Muscle layer of duodenum (tissue), 2 donors: ENCODE results near the gene C1QTNF9.
"Not testable (repeated sequence)": the region's sequence is repeated elsewhere in the genome, so short reads cannot be mapped to it uniquely, and the experiment has no call there.

Source experiments
- H3K27ac ChIP-seq: one replicate; pipeline ENCODE4 v1.7.0; 2013; ENCODE audit warnings: mild to moderate bottlenecking, low read length
- H3K27me3 ChIP-seq: one replicate; pipeline ENCODE4 v1.7.0; 2013; ENCODE audit warnings: low read depth, mild to moderate bottlenecking, control low read depth, low read length
- H3K36me3 ChIP-seq, 2 donors: one replicate each; pipeline ENCODE4 v1.7.0; 2013; ENCODE audit warnings: low read length in 2 of 2, control low read depth in 1 of 2, mild to moderate bottlenecking in 1 of 2; ENCODE audit not compliant: insufficient read depth in 2 of 2, control insufficient read depth in 1 of 2
- H3K4me1 ChIP-seq, 2 donors: one replicate each; pipeline ENCODE4 v1.7.0; 2013; ENCODE audit warnings: low read length in 2 of 2, mild to moderate bottlenecking in 2 of 2, control low read depth in 1 of 2, moderate library complexity in 1 of 2; ENCODE audit not compliant: insufficient read depth in 2 of 2, control insufficient read depth in 1 of 2
- H3K4me3 ChIP-seq, 2 donors: one replicate each; pipeline ENCODE4 v1.7.0; 2013; ENCODE audit warnings: low read length in 2 of 2, low read depth in 1 of 2, mild to moderate bottlenecking in 1 of 2
- H3K9me3 ChIP-seq, 2 donors: one replicate each; pipeline ENCODE4 v1.7.0; 2013; ENCODE audit warnings: low read length in 2 of 2, control low read depth in 1 of 2, mild to moderate bottlenecking in 1 of 2; ENCODE audit not compliant: control insufficient read depth in 1 of 2
- donor health status: healthy.

Gene C1QTNF9, protein sequence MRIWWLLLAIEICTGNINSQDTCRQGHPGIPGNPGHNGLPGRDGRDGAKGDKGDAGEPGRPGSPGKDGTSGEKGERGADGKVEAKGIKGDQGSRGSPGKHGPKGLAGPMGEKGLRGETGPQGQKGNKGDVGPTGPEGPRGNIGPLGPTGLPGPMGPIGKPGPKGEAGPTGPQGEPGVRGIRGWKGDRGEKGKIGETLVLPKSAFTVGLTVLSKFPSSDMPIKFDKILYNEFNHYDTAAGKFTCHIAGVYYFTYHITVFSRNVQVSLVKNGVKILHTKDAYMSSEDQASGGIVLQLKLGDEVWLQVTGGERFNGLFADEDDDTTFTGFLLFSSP

DNA sequence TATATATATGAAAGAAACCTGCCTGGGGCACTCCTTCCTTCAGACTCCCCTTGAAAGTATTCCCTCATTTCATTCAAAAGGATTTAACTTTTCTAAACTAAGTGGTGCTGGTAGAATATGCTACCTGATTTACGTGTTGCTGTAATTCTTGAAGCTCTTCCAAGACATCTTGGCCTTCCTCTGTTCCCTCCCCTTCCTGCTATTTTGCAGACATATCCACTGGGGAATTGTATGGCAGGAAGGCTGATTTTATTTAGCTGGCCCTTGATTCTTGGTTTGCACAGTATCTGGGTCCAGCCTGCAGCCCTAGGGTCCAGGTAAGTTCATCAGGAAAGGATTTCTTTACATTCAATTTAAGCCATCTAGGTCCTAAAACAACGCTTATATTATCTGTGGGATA is at the start of gene C1QTNF9:
Gene C1QTNF9 (plus strand): TSS at position 281 of the 400 bp plus-strand sequence. CDS start 6,424 bp downstream, outside the sequence.
- H3K4me1 ChIP-seq, H3K9me3 ChIP-seq, H3K27ac ChIP-seq, H3K4me3 ChIP-seq, H3K27me3 ChIP-seq: not testable (repeated sequence)
- H3K36me3 ChIP-seq, result peaks cover 4 to 12% of the 10 kb centered on the region in 2 donors

DNA sequence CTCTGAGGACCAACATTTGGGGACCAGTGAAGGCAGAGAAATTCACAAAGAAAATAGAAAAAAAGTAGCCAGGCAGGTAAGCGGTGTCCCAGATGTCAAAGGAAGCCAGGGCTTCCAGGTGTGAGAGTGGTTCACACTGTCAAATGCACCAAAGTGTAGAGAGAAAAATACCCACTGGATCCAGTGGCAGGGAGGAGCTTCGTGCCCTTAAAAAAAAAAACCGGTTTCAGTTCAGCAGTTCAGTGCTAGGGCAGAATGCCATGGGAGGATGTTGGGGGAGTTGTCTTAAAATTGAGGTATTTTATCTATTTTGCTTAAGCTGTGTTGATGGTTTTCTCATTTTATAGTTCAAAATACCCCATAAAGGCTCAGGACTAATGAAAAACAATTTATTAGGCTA is 47.8 kb upstream of the C1QTNF9 start:
- no peak overlapping the region for H3K27ac ChIP-seq
- no peaks in the 10 kb centered on the region for H3K9me3 ChIP-seq
- no peak overlapping the region for H3K4me3 ChIP-seq
- H3K36me3 ChIP-seq, result no peaks in the 10 kb centered on the region
- no peaks in the 10 kb centered on the region for H3K27me3 ChIP-seq
- no peaks in the 10 kb centered on the region for H3K4me1 ChIP-seq

DNA sequence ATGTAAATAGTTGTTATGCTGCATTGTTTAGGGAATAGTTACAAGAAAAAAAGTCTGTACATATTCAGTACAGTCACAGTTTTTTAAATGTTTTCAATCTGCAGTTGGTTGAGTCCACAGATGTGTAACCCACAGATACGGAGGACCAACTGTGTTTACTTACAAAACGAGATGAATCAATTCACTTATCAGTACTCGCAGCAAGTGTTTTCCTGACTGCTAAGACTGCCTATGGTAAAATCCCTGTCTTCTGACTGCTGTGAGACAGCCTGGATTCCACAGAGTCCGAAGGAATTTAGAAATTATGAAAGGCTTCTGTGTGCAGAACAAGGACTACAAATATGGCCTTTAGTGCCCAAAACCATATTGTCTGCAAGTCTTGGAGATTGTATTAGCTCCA is 45.7 kb upstream of the C1QTNF9 start:
- Histone ChIP-seq H3K4me1 (no peaks in the 10 kb centered on the region), H3K4me3 (no peak overlapping the region), H3K27me3 (no peaks in the 10 kb centered on the region), H3K36me3 (no peaks in the 10 kb centered on the region), H3K9me3 (no peaks in the 10 kb centered on the region), H3K27ac (no peak overlapping the region)

DNA sequence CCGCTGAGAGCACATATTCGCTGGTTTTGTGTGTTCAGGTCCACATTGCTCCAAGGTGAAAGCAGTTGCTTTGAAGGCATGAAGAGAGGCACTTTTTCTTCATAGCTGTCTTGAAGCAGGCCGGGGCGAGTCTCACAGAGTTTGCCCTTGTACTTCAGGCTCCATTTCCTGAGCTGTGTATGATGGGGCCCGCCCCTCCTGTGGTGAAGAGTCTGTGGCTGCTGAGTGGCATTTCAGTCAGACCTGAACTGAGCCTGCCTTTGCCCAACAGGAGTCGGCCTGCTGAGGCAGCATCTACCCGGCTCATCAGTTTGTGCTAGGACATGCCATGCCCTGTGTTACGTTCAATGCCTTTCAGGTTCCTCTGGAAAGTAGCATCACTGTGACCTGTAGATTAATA is 44.4 kb upstream of the C1QTNF9 start:
- Histone ChIP-seq H3K27ac (no peak overlapping the region), H3K4me1 (no peaks in the 10 kb centered on the region), H3K36me3 (no peaks in the 10 kb centered on the region), H3K9me3 (no peaks in the 10 kb centered on the region), H3K27me3 (no peaks in the 10 kb centered on the region), H3K4me3 (no peak overlapping the region)

DNA sequence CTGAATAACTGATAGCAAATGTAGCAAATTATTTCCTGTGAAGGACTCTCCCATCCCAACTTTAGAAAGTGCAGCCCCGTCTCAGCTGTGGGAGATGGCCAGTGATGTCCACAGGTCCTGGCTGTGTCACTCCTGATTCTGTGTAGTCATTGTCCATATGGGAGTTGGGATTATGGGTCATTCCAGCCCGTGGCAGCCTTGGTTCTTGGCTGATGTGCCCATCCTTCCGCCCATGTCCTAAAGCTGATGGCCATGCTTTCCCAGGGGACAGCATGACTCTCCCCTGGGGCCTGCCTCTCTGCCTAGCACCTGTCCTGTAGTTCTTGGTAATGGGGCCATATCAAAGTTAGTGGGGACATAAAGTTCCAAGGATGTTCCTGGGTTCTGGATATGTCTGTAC is 43.9 kb upstream of the C1QTNF9 start:
- no peaks in the 10 kb centered on the region for H3K36me3 ChIP-seq
- H3K9me3 ChIP-seq, result no peaks in the 10 kb centered on the region
- H3K27ac ChIP-seq, result no peak overlapping the region
- H3K4me1 ChIP-seq, result peaks cover 0 to 4% of the 10 kb centered on the region in 2 donors
- H3K4me3 ChIP-seq, result no peak overlapping the region
- no peaks in the 10 kb centered on the region for H3K27me3 ChIP-seq

DNA sequence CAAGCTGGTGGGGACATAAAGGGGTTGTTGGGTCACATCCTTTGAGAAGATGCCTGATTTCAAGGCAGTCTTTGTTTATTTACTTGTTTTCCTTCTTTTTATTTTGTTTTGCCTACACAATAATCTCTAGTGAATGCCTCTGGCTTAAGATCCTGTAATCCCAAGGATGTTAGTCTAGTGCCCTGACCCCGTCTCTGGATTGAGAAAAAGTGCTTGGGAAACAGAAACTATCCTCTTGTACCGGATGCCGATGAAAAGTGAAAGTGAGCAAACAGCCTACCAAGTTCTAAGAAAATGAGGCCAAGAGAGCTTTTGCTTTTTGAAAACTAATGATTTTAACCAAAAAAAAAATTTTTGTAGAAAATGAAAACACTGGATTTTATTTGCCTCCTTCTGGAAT is 42.1 kb upstream of the C1QTNF9 start:
- Histone ChIP-seq H3K9me3 (no peaks in the 10 kb centered on the region), H3K27me3 (no peaks in the 10 kb centered on the region), H3K4me1 (peaks cover 12 to 13% of the 10 kb centered on the region in 2 donors), H3K36me3 (no peaks in the 10 kb centered on the region), H3K4me3 (peak overlapping the region in 1 of 2 donors; percentile 22), H3K27ac (peak overlapping the region; percentile 65)

DNA sequence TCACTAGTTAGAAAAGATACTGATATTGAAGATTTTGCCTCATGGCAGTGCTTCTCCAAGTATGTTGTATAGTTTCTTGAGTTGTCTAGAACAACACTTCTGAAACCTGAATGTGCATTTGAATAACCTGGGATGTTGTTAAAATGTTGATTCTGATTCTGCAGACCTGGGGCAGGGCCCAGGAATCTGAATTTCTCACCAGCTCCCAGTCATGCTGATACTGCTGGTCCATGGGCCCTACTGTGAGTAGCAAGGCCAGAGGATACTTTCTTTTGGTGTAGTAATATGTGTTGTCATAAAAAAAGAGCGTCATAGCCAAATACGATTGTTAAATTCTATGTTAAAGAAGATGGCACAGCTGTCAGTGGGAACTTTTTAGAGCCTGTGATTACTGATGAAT is 41.6 kb upstream of the C1QTNF9 start:
- peaks cover 17 to 18% of the 10 kb centered on the region in 2 donors for H3K4me1 ChIP-seq
- H3K27me3 ChIP-seq, result no peaks in the 10 kb centered on the region
- H3K36me3 ChIP-seq, result no peaks in the 10 kb centered on the region
- H3K9me3 ChIP-seq, result no peaks in the 10 kb centered on the region
- peak overlapping the region; percentile 65 for H3K27ac ChIP-seq
- H3K4me3 ChIP-seq, result peak overlapping the region in 1 of 2 donors; percentile 22

DNA sequence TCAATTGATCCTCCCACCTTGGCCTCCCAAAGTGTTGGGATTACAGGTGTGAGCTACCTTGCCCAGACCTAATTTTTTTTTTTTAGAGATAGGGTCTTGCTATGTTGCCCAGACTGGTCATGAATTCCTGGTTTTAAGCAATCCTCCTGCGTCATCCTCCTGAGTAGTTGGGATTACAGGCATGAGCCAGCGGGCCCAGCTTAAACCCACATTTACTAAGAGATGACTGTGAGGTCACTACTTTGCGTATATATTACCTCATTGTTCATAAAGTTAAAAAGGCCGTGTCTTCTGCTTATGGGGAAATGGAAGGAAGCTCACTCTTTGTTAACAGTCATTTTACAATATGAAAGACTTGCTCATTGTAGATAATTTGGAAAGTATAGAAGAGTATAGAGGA is 39.6 kb upstream of the C1QTNF9 start:
- Histone ChIP-seq H3K36me3 (no peaks in the 10 kb centered on the region), H3K27me3 (no peaks in the 10 kb centered on the region), H3K4me1 (peaks cover 19 to 30% of the 10 kb centered on the region in 2 donors), H3K27ac (peak overlapping the region; percentile 88), H3K4me3 (no peak overlapping the region), H3K9me3 (no peaks in the 10 kb centered on the region)

DNA sequence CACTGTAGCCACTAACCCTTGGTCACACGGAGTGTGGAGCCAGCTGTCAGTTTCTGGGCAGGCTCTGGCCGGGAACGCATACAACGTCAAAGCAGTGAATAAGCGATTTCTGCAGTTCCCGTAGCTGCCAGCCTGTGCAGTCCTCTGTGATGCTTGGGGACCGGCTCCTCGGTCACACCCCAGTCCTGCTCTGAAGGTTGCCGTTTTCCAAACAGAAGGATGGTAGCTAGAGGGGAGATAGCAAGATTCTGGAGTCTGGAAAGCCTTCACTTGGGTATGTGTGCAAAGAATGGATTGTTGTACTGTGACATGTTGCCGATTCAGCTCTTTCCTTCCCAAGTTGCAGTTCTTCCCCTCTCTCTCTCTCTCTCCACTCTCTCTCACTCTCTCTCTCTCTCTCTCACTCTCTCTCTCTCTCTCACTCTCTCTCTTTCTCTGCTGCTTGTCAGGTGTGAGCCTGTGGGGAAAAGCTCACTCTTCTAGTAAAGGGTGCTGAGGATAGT is 38.7 kb upstream of the C1QTNF9 start:
- H3K4me1 ChIP-seq, result peaks cover 19 to 36% of the 10 kb centered on the region in 2 donors
- H3K4me3 ChIP-seq, result peak overlapping the region; percentile 52 to 70
- H3K27me3 ChIP-seq, result no peaks in the 10 kb centered on the region
- no peaks in the 10 kb centered on the region for H3K36me3 ChIP-seq
- H3K27ac ChIP-seq, result peak overlapping the region; percentile 88
- no peaks in the 10 kb centered on the region for H3K9me3 ChIP-seq

DNA sequence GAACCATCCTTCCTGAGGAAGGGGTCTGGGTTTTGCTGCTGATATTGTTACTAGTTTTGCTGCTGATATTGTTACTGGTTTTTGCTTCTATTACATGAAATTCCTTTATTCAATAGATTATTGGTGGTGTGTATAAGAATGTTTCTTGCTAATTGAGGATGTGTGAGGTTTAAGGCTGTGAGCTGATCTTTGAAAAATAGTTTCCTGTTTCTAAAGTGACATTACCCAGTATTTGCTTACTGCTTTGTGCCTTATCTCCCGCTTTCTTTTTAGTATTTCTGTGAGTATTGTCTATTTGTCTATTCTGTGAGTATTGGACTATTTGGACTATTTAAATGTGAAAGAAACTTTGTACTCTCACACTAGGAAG is 38.2 kb upstream of the C1QTNF9 start:
- peaks cover 19 to 36% of the 10 kb centered on the region in 2 donors for H3K4me1 ChIP-seq
- no peaks in the 10 kb centered on the region for H3K27me3 ChIP-seq
- peak overlapping the region; percentile 52 to 70 for H3K4me3 ChIP-seq
- H3K27ac ChIP-seq, result peak overlapping the region; percentile 88
- H3K9me3 ChIP-seq, result no peaks in the 10 kb centered on the region
- H3K36me3 ChIP-seq, result no peaks in the 10 kb centered on the region

DNA sequence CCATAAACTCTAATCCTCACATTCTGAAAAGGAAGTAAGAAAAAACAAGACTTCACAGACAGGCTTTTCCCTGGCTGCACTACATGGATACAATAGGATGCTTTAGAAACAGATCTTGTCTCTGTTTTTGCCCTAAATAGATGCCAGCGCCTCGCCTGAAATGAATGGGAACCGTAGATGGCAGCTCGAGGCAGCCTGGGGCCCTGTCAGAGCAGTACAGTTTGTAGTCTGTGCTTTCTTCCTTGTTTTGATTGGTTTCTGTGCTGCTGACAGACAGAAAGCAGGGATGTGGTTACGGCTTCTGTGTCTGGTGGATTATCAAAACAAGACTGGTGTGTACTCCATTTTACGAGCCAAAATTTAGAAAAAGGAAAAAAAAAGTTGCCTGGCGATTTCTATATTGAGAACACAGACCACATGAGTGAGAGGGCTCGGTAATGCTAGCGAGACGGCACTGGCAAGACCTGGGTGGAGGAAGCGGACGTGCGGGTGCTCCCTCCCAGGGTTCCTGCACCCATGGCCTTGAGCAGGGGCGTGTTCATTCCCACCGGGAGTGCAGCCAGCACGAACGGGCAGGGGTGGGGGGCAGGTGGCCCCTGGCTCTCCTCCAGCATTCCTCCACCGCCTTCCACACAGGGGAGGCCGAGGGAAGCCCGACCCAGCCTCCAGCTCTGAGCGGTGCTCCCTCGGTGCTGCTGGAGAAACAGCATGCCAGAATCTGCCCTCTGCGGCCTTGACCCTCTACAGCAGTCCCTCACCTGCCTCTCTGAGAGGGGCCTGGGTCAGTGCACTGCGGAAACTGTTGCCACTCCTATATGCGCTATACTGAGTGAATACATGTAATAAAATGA is 37.6 kb upstream of the C1QTNF9 start:
- Histone ChIP-seq H3K27me3 (no peaks in the 10 kb centered on the region), H3K4me1 (peaks cover 19 to 36% of the 10 kb centered on the region in 2 donors), H3K36me3 (no peaks in the 10 kb centered on the region), H3K4me3 (peak overlapping the region; percentile 52 to 70), H3K9me3 (no peaks in the 10 kb centered on the region), H3K27ac (peak overlapping the region; percentile 88)
